Activated CD4-positive, CD25-positive, alpha-beta regulatory T cell treated with anti-CD3 and anti-CD28 coated beads, Interleukin-2, amount 50 U/mL, for 16 hours (primary cell): ENCODE results near the gene CCNO.

ENCODE experiments used
- DNase-seq: peaks from one replicate; pipeline ENCODE4 v3.0.0-alpha.2; 2020; ENCODE audit warnings: low read depth, low spot score

Gene CCNO

GRCh38 chr5:55232985-55233928 lies at the start of gene CCNO:
TSS of gene CCNO (minus strand) at chr5:55233608. CDS start at chr5:55233523, 85 bp downstream.
- no peak for DNase-seq

- DNase-seq: no peak
Observed at GRCh38 chr5:55278778-55279177, 45.4 kb upstream of the CCNO start.

GRCh38 chr5:55276771-55277170 lies 43.4 kb upstream of the CCNO start:
- DNase-seq: no peak

GRCh38 chr5:55258339-55258738 lies 24.9 kb upstream of the CCNO start:
- DNase-seq: no peak

GRCh38 chr5:55254802-55255201 lies 21.4 kb upstream of the CCNO start:
- DNase-seq: no peak

GRCh38 chr5:55250064-55250463 lies 16.7 kb upstream of the CCNO start:
- DNase-seq: no peak

- DNase-seq: no peak
Observed at GRCh38 chr5:55241746-55242145, 8.3 kb upstream of the CCNO start.

- DNase-seq: no peak
Observed at GRCh38 chr5:55236800-55237199, 3.4 kb upstream of the CCNO start.

GRCh38 chr5:55234121-55234700 lies 803 bp upstream of the CCNO start:
- no peak for DNase-seq

GRCh38 chr5:55232271-55232984 lies 980 bp downstream of the CCNO start:
- no peak for DNase-seq

GRCh38 chr5:55231919-55232270 lies 1.5 kb downstream of the CCNO start:
- no peak for DNase-seq

GRCh38 chr5:55231029-55231918 lies 2.1 kb downstream of the CCNO start:
- no peak for DNase-seq

GRCh38 chr5:55230086-55230629 lies 3.2 kb downstream of the CCNO start:
- no peak for DNase-seq

- no peak for DNase-seq
Observed at GRCh38 chr5:55227664-55228430, 5.6 kb downstream of the CCNO start.

GRCh38 chr5:55226934-55227663 lies 6.3 kb downstream of the CCNO start, which contains the start of gene MCIDAS:
TSS of gene MCIDAS (minus strand) at chr5:55227315. CDS start at chr5:55227138, 177 bp downstream.
- no peak for DNase-seq

GRCh38 chr5:55226027-55226933 lies 7.1 kb downstream of the CCNO start:
- no peak for DNase-seq

GRCh38 chr5:55225346-55225745 lies 8.1 kb downstream of the CCNO start:
- no peak for DNase-seq

- DNase-seq: no peak
Observed at GRCh38 chr5:55223812-55224240, 9.6 kb downstream of the CCNO start.
